Measurements from ENCODE around the gene PIK3CD. TPM values are rescaled to one million over a fixed set of nuclear protein-coding genes. Genes with fewer than 3 reads are reported as not detected.
"Not testable (repeated sequence)": the region's sequence is repeated elsewhere in the genome, so short reads cannot be mapped to it uniquely, and the experiment has no call there.

The PIK3CD gene
- total and polyA plus RNA-seq, 10 donors = 26.8 to 186 (median 100.0) TPM

- no peaks in the 10 kb centered on the region for H3K9me3 ChIP-seq
- no peak overlapping the region for H3K4me3 ChIP-seq
- intact Hi-C loops (cut with DNase I; ENCODE audit: low total_unique reads) = no loop called here
- TF ChIP-seq CTCF (IDR thresholded peaks at IDR 0.05 in 8 of 11, conservative IDR thresholded peaks at IDR 0.05 in 3 of 11) (no peak), POLR2AphosphoS5 (IDR thresholded peaks at IDR 0.05) (peak in 1 of 3 donors; percentile 34), POLR2A (IDR thresholded peaks at IDR 0.05) (no peak)
- H3K27ac ChIP-seq = no peak overlapping the region
- peaks cover 5 to 80% (median 41%) of the 10 kb centered on the region in 6 donors for H3K4me1 ChIP-seq
- 76 to 88% (median 81%) methylated on average over 9 of the region's 9 CpGs for WGBS, 5 donors
- no peaks in the 10 kb centered on the region for H3K27me3 ChIP-seq (replicated peaks in 1 of 7)
- no peak for DNase-seq
- peaks cover 0 to 99% (median 61%) of the 10 kb centered on the region in 6 donors for H3K36me3 ChIP-seq
Observed at GRCh38 chr1:9711466-9712020, 60.0 kb downstream of the PIK3CD start.

- H3K27me3 ChIP-seq (replicated peaks in 1 of 7); H3K4me3 ChIP-seq; DNase-seq; H3K9me3 ChIP-seq; intact Hi-C loops (cut with DNase I; ENCODE audit: low total_unique reads): not testable (repeated sequence)
- 91 to 94% (median 93%) methylated on average over 7 of the region's 7 CpGs for WGBS, 5 donors
- H3K27ac ChIP-seq = peak overlapping the region in 1 of 8 donors; percentile 6
- peaks cover 0 to 100% (median 67%) of the 10 kb centered on the region in 6 donors for H3K36me3 ChIP-seq
- H3K4me1 ChIP-seq = peaks cover 6 to 80% (median 46%) of the 10 kb centered on the region in 6 donors
Observed at GRCh38 chr1:9712767-9713166, 61.2 kb downstream of the PIK3CD start.

- Histone ChIP-seq H3K27me3 (replicated peaks in 1 of 7) (peaks cover 0 to 6% (median 0%) of the 10 kb centered on the region in 7 donors), H3K4me3 (no peak overlapping the region), H3K27ac (peak overlapping the region in 4 of 8 donors; percentile 9 to 97 (median 90)), H3K4me1 (peaks cover 19 to 81% (median 57%) of the 10 kb centered on the region in 6 donors), H3K36me3 (peaks cover 0 to 100% (median 74%) of the 10 kb centered on the region in 6 donors), H3K9me3 (no peaks in the 10 kb centered on the region)
- TF ChIP-seq CTCF (IDR thresholded peaks at IDR 0.05 in 8 of 11, conservative IDR thresholded peaks at IDR 0.05 in 3 of 11) (no peak), POLR2AphosphoS5 (IDR thresholded peaks at IDR 0.05) (no peak), POLR2A (IDR thresholded peaks at IDR 0.05) (no peak)
- intact Hi-C loops (cut with DNase I; ENCODE audit: low total_unique reads) = no loop called here
- no peak for DNase-seq
- 60 to 70% (median 65%) methylated on average over 6 of the region's 6 CpGs for WGBS, 5 donors
Observed at GRCh38 chr1:9714257-9714718, 62.8 kb downstream of the PIK3CD start.

GRCh38 chr1:9715536-9716226 is 64.2 kb downstream of the PIK3CD start:
- peaks cover 19 to 94% (median 66%) of the 10 kb centered on the region in 6 donors for H3K4me1 ChIP-seq
- H3K9me3 ChIP-seq = no peaks in the 10 kb centered on the region
- peaks cover 0 to 6% (median 0%) of the 10 kb centered on the region in 7 donors for H3K27me3 ChIP-seq (replicated peaks in 1 of 7)
- peak overlapping the region; percentile 41 to 97 (median 89) for H3K27ac ChIP-seq
- peaks cover 0 to 100% (median 78%) of the 10 kb centered on the region in 6 donors for H3K36me3 ChIP-seq
- peak; percentile 84 for DNase-seq
- 75 to 84% (median 79%) methylated on average over 11 to 40 of the region's 40 CpGs for WGBS, 5 donors
- H3K4me3 ChIP-seq = peak overlapping the region in 5 of 8 donors; percentile 32 to 74 (median 43)
- TF ChIP-seq CTCF (IDR thresholded peaks at IDR 0.05 in 8 of 11, conservative IDR thresholded peaks at IDR 0.05 in 3 of 11) = no peak
- peak in 2 of 3 donors; percentile 53 to 80 for TF ChIP-seq POLR2AphosphoS5 (IDR thresholded peaks at IDR 0.05)
- TF ChIP-seq POLR2A (IDR thresholded peaks at IDR 0.05) = no peak
- intact Hi-C loops (cut with DNase I; ENCODE audit: low total_unique reads) = no loop called here
